Stimulated activated CD4-positive, alpha-beta T cell treated with anti-CD3 and anti-CD28 coated beads, Interleukin-2, amount 100 ng/mL, for 48 hours (primary cell): ENCODE measurements around the gene DUOX1.

Source experiments
- DNase-seq, 2 donors: peaks; one replicate each; pipeline ENCODE4 v3.0.0-alpha.2; 2020

The DUOX1 gene

DNA sequence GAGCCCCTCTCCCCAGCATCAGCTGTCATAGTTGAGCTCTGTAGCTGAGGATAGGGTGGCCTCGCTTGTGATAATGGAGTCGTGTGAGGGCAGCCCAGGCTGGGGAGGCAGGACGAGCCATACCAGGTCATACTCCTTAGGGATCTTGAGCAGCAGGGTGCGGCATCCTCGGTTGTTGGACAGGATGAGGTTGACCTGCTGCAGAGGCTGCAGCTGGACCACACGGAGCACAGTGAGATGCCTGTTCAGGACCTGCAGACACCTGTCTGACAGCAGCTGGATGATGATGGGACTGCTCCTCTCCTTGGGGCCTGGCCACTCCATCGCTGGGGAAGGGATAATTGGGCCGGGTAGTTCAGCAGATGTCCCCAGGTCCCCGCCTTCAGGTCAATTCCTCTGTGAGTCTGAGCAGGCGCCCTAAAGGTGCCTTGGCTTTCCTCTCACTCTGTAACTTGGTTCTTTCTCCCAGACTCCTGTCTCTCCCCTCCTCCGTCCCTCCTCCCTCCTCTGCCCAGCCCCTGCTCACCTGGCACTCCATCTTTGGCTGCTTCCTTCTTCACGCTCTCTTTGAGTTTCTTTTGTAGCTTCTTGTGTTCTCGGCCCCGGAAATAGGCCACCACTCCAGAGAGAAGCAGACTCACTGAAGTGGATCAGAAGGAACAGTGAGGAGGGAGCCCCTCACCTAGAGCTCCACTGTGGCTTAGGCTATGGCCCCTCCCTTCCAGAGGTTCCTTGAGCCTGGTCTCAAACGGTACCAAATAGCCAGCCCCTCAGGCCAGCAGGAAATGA is 23.6 kb upstream of the DUOX1 start:
- no peak for DNase-seq

DNA sequence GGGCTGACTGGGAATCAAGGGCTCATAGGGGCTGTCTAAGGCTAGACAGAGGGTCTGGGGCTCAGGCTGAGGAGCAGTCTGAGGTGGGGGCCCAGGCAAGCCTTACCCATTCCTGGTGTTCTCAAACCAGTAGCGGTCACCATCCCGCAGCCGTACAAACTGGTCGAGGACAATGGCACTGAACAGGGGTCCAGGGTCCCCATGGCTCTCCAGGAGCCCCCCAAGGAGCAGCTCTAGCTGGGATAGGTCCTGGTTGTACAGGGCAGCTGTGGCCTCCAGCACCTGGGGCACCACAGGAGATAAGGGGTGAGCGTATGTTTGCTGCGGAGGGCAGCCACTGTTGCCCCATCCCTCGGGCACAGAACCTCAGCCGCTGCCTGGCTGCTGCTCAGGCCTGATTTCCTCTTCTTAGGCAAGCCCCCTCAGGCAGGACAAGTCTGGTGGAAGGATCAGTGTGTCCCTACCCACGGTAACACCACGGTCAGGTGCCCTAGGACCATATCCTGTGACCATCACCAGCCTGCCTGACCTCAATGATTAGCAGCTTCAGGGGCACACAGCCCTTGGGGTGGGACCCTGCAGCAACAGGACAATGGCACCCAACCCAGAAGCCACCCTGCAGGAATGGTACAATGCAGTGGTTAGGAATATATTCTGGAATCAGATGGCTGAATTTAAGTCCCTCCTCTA is 21.7 kb upstream of the DUOX1 start:
- DNase-seq: no peak

DNA sequence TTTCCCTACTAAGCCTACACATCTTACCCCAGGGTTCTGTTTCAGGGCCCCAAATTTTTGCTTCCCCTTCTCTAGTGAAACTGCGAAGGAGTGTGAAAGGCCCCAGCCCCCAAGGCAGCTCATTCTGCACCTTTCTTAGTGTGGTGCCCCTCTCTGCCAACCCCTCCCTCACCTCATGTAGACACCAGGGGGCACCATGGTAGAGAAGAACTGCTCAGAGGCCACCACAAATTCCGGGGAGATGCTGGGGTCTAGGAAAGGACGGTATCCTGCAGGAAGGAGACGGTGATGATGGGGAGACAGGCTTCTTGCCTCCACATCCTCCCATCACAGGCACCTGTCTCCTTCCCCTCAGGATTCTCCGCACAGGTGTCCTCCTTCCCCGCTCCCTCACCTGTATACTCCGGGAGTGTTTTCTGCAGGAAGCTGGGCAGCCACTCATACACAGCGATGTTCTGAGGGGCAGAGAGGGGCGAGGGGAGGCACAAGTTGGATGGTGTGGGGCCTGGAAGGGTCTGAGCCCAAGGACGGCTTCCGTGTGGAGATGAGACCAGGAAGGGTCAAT is 19.5 kb upstream of the DUOX1 start:
- no peak for DNase-seq

DNA sequence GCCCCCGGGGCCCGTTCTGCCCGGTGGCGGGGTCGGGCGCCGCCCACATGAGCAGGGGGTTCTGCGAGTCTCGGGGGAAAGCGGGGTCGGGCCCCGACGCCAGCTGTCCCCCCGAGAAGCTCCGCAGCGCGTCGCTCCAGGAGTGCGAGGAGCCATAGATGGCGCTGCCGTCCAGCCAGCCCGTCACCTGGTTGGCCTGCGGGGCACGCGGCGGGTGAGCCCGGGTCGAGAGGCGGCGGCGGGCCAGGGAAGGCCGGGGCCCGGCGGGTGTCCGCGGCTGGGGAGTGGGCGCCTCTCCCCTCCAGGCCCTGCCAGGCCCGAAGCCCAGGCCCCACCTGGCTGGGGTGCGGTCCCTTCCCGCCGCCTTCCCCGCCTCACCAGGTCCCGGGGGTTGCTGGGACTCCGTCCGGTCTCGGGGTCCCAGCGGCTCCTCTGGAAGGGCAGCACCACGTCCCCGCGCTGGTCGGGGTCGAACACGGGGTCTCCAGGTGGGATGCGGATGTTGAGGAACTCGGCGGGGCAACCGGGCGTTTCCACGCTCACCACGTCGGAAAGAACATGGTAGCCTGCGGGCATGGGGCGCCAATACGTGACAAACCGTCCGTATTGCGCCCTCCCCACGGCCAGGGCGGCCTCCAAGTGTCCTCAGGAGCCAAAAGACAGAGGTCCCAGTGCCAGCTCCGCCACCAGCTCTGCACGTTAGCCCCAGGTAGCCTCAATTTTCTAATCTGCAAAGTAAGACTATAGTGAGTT is 18.2 kb upstream of the DUOX1 start:
- no peak for DNase-seq

DNA sequence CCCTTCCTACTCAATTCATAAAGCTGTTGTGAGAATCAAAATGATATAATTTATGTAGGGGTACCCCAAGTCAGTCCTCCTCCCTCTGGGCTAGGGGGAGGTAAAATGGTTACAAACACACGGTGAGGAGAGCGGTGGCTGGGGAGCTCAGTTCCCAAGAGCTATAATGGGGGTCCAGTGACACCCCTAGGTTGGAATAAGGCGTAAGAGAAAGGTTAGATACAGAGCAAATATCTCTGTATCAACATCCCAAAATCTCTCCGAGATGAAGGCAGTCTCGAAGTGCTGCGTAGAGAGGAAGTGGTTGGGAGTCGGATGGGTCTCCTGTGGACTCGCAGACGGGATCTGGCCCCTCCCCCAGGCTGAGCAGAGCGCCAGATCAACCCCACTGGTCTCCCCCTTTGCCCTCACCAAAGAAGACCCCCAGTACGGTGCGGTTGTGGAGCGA is 17.6 kb upstream of the DUOX1 start:
- DNase-seq: no peak

DNA sequence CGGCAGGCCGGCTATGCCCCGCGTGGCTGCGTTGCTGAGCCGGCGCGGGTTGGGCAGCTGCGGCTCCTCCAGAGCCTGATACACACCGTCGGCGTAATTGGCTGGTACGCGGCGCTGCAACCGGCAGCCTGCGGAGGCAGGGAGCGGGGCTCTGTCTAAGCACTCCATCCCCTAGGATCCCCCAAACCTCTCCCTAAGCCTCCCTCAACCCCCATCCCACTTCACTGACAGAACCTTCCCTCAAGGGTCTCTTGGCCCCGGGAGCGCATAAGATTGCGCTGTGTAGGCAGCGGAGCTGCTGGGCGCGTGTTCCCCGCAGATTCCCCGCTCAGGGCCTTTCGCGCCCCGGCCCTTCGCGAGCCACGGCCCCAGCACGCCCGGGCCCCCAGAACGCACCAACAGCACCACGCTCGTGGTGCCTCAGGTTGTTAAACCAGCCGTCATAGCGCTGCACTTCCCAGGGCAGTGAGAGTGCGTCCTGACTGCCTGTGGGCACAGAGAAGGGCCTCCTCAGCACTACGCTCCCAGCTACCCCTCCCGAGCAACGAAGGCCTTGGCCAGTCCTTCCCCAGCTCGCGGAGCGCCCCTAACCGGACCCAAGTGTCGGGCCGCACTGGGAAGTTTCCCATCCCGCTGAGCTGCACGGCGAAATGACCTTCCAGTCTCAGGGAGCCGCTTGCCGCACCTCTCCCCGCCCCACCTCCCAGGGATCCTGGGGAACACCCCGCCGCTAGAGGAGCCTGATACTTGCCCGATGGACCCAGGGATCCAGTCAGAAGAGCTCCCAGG is 17.0 kb upstream of the DUOX1 start:
- DNase-seq: no peak

DNA sequence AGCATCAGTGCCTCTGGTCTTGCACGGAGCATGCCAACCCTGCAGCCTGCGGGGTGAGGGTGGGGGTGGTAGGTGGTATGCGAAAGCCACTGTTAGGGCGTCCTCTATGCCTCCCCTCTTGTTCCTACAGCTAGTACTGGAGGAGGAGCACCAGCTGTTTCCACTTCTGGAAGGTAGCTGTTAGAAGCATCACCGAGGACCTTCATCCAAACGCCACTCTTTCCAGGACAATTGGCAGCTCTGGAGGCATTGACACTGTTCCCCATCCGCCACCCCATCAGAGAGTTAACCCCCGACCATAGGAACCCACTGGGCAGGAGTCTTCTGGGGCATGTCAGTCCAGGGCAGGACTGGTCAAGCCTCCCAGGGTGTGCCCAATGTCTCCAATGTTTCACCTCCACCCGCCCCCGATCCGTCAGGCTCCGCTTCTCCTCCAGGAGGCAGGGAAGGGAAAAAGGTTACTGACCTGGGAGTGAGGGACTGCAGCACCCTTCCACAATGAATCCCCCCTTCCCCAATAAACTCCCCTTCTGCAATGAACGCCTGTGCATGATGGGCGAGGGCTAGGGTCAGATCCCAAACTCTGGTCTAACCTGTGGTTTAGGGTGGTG is 16.3 kb upstream of the DUOX1 start:
- DNase-seq: no peak

DNA sequence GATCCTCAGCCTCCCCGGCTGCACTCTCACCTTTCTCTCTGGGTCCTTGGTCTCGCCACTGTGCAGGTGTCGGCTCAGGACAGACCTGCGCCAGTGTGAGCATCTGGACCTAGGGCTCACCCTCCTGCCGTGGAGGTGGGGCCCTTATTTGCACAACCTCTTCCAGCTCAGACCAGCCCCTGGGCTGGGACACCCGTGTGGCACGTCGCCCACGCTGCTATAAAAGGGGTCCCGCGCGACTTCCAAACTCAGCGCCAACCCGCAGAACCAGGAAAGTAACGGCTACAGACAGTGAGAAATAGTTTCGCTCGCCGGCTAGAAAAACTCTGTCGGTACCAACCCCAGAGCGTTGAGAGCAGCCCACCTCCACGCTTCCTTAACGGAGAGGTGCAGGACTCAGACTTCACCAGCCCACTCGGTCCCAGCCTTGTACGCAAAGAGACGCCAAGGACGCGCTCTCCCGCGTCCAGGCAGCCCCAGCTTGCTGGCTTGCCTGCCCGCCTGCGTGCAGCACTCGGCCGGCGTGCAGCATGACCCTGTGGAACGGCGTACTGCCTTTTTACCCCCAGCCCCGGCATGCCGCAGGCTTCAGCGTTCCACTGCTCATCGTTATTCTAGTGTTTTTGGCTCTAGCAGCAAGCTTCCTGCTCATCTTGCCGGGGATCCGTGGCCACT is 15.6 kb upstream of the DUOX1 start, which contains the start of the genes DUOX2 and DUOXA2:
Gene DUOX2 (minus strand): TSS at position 97 of the 675 bp plus-strand sequence. CDS start 761 bp downstream, outside the sequence.
Gene DUOXA2 (plus strand): TSS at position 251 of the 675 bp plus-strand sequence. CDS start 280 bp downstream, at position 531.
- DNase-seq: no peak

DNA sequence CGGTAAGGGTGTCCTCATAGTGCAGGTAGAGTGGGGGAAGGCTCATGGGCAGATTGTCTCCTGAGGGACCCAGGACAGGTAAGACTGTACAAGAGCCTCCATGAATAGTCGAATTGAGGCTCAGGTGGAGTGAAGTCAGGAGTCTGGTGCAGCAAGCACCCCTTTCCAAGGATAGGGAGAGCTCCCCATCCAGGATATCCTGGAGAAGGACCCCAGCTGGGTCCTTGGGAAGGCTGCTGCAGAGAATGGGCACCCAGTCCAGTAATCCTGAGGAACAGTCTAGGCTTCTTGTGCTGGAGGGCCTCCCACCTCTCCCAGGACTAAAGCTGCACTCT is 15.1 kb upstream of the DUOX1 start:
- DNase-seq: no peak

DNA sequence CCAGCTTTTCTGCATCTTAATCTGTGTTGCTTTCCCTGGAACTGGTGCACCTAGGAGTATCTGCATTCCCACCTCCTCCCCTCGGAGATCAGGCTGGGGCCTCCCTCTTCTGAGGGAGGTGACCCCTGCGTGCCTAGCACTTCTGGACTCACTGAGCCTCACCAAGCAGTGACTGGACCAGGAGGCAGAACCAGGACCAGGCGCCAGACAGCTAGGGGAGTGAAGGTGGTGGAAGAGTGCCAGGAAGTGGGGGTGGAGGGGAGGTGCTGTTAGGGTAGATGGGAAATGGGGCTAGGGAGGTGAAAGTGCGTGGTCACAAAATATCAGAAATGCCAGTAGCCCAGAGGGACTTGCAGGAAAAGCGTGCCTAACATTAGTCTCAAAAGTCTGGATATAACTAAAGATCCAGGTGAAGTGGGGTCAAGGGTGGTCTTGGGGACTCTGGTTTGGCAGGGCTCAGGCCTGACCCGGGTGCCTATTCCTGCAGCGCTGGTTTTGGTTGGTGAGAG is 14.4 kb upstream of the DUOX1 start:
- no peak for DNase-seq

DNA sequence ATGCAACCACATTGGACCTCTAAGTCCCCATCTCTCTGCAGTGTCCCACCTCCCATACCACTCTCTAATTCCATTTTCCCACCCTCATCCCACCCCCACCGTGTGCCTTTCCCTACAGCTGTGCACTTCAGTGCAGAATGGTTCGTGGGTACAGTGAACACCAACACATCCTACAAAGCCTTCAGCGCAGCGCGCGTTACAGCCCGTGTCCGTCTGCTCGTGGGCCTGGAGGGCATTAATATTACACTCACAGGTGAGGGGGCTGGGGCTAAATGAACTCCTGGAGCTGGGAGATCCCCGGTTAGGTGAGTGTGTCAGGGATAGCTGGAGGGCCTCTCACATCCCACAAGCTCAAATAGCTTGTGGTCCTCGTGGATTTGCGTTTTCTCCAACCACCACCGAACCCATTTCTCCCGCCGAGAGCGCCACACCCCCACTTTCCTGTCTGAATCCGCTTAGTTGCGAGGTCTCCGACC is 13.8 kb upstream of the DUOX1 start:
- no peak for DNase-seq

DNA sequence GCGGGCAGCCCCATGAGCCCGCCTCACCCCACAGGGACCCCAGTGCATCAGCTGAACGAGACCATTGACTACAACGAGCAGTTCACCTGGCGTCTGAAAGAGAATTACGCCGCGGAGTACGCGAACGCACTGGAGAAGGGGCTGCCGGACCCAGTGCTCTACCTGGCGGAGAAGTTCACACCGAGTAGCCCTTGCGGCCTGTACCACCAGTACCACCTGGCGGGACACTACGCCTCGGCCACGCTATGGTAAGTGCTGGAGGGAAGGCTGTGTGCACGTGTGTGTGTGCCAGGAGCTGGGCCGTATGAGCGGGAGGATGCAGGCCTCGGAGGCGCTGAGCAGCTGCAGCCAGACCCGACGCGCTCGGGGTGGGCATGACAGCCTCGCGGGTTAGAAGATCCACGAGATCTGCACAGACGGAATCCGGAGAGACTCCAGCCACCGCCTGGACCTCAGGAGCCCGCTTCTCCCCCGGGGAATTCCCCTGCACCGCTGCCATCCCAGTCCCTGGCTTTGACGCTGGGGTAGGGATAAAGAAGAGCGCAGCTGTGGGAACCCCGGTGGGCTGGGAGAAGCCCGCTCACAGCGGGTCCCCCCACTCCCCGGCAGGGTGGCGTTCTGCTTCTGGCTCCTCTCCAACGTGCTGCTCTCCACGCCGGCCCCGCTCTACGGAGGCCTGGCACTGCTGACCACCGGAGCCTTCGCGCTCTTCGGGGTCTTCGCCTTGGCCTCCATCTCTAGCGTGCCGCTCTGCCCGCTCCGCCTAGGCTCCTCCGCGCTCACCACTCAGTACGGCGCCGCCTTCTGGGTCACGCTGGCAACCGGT is 13.1 kb upstream of the DUOX1 start:
- no peak for DNase-seq

DNA sequence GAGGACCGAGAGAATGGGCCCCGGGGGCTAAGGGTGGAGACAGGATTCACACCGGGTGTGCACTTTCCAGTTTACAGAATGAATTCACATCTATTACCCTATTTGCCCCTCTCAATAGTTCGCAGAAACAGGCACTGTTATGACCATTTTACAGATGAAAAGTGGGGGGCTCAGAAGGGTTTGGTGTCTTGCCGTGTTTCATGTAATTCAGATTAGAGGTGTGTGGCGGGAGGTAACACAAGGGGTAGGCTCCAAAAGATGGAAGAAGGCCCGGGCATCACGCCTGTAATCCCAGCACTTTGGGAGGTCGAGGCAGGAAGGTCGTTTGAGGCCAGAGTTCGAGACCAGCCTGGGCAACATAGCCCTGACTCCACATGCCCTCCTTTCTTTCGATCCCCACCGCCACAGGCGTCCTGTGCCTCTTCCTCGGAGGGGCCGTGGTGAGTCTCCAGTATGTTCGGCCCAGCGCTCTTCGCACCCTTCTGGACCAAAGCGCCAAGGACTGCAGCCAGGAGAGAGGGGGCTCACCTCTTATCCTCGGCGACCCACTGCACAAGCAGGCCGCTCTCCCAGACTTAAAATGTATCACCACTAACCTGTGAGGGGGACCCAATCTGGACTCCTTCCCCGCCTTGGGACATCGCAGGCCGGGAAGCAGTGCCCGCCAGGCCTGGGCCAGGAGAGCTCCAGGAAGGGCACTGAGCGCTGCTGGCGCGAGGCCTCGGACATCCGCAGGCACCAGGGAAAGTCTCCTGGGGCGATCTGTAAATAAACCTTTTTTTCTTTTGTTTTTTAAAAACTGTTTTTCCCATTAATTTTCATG is 12.3 kb upstream of the DUOX1 start:
- DNase-seq: no peak

DNA sequence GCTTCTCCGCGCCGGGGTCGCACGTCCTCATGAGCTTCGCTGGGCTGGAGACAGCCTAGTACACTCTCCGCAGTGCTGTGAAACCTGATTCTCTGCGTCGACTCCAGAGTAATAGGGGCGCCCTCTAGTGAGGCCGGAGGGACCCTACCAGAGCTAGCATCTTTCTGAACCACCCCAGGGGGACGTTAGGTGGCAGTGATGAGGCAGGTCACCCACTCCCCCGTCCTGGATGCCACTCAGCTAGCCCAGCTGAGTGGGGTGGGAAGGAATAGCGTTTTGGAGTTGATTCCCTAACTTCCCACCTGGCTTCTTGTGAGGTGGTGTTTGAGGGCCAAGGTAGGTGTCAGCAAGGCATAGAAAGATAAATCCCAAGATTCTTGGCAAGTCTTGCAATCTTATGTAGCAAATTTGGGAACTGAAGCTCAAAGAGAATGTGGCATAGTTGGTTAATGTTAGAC is 11.6 kb upstream of the DUOX1 start:
- peak; percentile 77 to 81 for DNase-seq

DNA sequence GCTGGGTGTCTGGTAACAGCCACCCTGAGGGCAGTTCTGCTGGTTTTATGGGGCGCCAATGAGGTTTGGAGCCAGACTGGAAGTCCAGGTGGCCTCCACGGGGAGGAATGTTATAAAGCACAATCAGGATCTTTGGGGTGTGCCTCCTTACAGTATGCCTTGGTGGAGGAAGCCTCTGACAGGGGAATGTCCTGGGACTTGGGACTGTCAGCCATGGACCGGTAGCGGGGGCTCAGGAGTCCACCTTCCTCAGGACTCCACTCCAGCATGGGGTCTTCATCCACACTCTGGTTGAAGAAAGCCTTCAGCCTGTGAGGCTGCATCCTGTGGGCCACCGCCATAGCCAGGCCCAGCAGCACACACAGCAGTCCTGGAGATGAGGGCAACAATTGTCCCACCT is 10.8 kb upstream of the DUOX1 start:
- no peak for DNase-seq

DNA sequence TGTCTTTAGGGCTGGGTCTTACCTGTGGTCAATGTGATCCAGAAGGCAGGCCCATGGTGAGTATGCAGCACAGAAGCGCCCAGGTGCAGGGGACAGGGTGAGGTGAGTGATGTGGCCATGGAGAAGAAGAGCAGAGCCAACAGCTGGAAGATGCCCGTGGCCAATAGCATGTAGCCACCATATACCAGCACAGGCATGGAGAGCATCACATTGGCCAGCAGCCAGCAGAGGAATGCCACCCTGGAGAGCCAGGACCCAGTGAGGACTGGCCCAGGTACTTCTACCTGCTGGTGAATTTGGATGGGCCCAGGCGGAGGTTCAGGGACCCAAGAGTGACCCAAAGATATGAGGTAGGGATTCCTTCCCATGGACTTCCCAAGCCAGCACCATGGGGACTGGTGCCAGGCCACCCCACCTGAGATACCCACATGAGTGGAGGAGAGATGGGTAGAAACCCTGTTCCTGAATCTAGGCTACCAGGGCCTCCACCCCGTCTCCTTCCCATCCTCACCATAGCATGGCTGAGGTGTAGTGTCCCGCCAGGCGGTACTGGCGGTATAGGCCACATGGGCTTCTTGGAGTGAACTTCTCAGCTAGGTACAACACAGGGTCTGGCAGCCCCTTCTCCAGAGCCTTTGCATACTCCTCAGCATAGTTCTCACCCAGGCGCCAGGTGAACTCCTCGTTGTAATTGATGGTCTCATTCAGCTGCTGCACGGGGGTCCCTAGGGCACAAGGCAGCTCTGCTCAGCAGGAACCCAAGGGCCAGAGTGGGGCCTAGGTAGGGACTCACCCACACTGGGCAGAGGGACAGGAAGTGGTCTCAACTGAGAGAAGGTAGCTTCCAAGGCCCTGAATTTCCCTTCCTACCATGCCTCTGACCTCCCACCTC is 9.5 kb upstream of the DUOX1 start:
- DNase-seq: no peak

DNA sequence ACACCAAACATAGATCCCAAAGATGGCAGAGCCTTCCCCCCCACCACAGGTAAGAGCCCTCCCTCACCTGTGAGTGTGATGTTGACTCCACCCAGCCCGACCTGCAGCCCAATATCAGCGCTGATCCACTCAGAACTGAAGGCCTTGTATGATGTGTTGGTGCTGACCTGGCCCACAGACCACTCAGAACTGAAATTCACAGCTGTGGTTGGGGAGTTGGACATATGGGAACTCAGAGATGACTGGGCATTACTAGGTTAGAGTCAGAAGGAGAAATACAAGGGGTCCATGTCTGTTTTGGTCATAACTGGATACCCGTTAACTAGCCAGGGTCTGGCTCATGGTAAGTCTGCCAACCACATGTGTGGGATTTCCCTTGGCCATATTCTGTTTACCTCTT is 8.8 kb upstream of the DUOX1 start:
- DNase-seq: no peak
